Inflammatory macrophage treated with lipopolysaccharide for 4 hours (primary cell): Measurements from ENCODE around the gene ZNF778.
A peak's percentile ranks its signal among the peaks of the same experiment; 100 is the strongest.

Experiments used
- DNase-seq: peaks from one replicate; pipeline ENCODE4 v3.0.0-alpha.2; 2020

The ZNF778 gene

DNA sequence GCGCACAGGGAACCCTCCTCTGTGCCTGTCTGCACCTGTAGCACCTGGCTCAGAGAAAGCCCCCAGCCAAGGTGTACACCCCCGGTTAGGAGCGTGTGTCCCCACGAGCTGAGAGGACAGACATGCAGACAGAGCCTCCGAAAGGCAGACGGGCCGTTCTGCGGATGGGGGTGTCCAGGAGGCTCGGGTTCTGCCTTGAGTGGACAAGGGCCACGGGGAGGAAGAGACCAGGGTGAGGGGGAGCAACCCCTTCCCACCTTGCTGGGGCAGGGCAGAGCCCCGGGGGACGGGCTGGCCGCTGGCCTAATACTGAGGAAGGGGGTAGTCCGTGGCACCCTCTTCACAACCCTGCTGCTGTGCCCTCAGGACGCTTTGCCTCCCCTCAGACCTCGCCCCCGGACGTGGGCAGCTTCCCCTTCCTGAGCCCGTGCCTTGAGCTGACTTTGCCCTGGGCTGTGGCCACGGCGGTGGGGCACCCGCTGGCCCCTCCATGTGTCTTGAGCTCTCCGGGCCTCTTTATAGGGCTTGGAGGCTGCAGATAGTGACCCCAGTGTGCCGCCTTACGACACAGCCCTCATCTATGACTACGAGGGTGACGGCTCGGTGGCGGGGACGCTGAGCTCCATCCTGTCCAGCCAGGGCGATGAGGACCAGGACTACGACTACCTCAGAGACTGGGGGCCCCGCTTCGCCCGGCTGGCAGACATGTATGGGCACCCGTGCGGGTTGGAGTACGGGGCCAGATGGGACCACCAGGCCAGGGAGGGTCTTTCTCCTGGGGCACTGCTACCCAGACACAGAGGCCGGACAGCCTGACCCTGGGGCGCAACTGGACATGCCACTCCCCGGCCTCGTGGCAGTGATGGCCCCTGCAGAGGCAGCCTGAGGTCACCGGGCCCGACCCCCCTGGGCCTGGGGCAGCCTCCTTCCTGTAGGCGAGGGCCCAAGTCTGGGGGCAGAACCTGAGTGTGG, 22.9 kb upstream of the ZNF778 start:
- no peak for DNase-seq

DNA sequence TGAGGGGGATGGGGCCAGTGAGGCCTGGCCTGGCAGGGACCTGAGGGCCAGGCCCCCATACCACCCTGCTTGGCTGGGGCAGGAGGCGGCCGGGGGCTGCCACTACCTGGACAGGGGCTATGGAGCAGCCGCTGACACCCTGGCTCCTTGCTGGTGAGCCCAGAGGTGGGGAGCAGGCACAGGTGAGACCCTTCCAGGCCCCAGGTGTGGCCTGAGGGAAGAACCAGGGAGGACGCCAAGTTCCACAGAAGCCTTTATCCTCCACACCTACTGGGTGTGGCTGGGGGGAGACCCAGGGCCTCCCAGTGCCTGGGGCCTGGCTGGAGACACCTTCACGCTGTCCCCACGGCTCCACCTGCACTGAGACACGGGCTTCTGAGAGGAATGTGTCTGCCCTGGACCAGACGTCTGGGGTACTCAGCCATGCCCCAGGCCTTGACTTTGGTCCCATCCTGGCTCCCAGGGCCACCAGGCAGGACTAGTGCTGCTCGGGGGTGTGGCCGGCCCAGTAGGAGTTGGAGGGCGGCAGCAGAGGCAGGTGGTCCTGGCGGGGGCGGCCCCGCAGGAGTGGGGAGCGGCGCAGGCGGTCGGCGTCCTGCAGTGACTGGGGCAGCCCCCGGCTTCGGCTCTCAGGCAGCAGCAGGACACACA, 21.9 kb upstream of the ZNF778 start:
- no peak for DNase-seq

DNA sequence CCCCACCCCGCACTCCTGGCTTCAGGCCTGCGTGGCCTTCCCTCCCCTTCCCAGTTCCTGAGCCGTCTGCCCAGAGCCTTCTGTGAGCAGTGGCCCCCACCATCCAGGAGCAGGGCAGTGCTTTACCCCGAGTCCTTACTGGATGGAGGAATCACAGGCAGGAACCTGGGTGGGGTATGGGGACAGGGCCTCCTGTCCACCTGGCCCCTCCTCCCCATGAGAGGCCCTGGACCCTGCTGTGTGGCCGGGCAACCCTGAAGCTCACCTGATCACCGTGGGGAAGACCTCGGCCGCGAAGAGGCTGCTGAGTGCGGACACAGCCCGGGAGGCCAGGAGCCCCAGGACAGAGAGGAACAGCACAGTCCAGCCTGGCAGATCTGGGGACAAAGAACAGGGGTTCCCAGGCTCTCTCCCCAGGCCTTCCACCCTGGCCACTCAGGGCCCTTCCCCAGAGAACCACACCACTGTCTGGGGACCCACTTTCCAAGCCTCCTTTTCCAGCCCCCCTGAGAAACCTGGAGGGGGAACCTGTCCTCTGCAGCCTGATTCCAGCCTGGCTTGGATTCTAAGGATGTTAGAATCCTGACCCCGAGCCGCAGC, 20.4 kb upstream of the ZNF778 start:
- DNase-seq, result no peak

DNA sequence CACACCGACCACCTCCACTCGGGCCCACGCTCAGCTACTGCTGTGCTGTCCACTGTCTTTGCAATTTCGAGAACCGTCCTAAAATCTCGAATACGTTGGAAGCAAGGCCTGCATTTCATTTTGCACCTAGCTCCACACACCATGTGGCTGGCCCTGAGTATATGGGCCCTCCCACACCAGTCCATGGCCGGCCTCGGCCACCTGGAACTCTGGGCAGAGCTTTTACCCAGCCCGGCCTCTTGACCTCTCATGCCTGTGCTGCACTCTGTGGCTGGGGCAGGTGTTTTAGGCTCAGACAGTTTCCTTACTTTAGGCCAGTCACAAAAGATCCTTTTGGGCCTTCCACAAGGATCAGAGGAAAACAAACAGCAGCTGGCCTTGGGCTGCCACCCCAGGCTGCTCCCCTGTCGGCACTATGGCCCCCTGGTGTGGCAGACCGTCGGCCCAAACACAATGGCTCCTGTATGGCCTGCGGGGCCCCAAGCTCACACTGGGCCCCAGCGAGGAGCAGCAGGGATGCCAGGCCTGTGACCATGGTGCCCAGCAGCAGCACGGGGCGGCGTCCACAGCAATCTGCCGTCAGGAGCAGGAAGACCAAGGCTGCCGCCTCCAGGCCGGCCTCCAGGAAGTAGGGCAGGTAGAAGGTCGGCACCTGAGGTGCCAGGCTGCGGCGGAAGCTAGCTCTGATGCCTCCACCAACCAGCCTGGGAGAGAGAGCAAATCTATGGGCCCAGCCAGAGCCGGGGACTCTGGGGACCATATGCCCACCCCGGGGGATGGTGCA, 19.7 kb upstream of the ZNF778 start:
- DNase-seq, result no peak

DNA sequence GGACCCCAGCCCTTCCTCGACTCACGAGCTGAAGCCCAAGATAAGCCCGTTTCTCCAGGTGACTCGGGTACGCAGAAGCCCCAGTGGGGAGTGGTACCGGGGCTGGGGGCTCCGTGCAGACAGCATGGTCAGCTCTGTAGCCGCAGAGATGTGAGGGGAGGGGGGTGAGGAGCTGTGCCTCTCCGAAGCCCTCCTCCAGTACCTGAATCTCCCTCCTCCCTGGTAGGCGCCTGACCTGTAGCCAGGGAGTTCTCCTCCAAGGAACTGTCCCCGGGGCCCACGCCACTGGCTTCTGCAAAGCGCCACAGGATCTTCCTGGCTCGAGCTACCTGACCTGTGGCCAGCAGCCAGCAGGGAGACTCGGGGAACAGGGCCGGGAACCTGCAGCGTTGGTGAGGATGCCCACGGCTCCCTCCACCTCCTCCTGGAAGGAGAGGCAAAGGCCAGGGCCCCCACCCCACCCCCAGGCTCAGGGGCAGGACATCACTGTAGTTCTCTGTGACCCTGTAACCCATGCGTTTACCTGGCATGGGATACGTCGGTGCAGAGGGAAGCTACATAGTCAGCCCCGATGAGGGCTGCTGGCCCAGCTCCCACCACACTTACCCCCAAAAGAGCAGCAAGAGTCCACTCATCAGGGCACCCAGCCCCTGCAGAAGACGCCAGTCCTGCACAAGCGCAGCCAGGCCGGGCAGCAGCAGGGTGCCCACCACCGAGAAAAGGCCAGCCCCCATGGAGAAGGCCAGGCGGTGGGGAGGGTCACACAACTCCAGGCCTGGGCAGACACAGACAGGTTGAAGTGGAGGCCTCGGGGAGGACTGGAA, 18.9 kb upstream of the ZNF778 start:
- DNase-seq, result no peak

DNA sequence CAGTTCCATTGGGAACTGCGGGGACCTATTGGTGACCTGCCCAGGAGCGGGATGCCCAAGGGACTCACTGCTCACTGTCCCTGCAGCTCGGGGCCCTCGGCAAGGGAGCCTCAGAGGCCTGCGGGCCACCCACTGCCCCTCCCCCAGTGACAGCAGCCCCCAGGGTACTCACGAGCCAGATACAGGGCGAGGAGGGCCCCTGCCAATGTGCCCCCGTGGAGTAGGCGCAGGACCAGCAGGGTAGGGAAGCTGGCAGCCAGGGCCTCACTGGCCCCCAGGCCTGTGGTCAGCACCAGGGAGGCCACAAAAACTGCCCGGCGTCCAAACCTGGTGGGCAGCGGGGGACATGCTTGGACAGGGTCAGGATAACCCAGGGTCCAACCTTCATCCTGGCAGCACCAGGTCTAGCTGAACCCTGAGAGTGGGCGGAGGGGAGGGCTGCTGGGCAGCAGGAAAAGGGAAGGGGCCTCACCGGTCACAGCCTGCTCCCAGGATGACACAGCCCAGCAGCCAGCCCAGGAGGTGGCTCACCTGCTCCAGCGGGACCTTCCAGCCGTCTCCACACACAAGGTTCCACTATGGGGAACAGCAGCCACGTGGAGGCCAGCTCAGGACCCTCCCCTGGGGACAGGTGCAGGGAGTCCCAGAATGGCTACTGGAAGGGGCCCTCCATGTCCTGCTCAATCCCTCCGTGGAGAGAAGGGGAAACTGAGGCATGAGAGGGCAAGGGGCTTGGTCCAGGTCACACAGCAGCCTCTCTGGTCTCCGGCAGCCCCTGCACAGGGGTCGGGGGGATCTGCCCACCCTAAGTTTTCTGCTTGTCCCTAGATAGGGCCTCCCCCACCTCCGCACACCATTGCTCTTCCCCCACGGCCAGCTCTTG, 18.0 kb upstream of the ZNF778 start:
- DNase-seq, result no peak

DNA sequence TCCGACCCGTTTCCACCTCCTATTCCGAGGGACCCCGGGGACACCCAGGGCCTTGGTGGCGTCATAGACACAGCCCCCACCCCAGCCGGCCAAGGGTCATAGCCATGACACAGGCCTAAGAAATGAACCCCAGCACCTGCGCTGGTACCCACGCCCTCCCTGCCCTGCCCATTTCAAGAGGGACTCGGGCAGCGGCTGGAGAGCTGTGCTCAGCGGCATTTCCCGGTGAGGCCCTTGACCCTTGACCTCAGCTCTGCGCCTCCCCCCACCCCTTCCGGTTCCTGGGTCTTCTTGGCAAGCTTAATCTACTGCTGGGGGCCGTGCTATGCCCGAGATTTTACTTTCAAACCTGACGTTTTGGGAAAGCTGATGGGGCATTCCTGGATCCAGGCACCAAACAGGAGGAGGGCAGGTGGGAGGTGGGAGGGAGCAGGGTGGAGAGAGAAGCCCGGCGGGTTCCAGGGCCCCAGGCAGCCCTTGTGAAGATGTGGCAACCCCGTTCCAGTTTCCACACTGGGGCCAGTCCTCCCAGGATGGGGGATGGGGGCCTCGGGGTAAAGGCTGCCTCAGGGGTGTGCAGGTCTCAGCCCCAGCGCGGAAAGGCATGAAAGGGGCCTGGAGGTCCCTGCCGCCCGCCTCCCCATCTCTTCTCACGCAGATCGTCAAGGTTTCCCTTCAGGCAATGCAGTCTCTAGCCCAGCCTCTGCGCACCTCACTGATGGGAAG, 17.2 kb upstream of the ZNF778 start, which contains the start of gene SLC22A31:
Gene SLC22A31, minus strand, starts transcription at position 414 of the 726 bp plus-strand sequence. Its CDS starts 36 bp downstream, at position 378.
- DNase-seq, result no peak

DNA sequence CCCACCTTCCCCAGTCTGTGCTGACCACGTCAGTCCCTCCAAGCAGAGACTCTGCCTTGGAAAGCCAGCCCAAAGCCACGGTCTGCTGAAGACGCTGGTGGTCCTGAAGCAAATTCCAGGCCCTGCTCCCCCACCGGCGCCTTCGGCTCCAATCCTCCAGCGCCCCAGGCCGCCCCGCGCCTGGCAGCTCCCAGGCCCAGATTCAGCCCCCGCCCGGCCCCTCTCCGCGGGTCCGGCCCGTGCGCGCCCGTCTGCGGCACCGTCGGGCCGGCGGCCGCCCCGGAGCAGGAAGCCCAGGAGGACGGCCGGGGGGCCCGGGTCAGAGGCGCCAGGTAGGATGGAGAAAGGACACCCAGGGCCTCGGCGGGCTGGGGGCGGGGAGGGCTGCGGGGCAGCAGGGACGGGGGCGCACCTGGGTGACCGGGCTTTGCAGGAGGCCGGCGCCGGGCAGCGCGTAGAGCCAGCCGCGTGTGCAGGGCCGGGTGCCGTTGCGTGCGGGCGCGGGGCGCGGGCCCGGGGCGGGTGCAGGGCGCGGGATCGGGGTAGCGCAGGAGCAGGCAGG, 16.6 kb upstream of the ZNF778 start:
- DNase-seq, result no peak

DNA sequence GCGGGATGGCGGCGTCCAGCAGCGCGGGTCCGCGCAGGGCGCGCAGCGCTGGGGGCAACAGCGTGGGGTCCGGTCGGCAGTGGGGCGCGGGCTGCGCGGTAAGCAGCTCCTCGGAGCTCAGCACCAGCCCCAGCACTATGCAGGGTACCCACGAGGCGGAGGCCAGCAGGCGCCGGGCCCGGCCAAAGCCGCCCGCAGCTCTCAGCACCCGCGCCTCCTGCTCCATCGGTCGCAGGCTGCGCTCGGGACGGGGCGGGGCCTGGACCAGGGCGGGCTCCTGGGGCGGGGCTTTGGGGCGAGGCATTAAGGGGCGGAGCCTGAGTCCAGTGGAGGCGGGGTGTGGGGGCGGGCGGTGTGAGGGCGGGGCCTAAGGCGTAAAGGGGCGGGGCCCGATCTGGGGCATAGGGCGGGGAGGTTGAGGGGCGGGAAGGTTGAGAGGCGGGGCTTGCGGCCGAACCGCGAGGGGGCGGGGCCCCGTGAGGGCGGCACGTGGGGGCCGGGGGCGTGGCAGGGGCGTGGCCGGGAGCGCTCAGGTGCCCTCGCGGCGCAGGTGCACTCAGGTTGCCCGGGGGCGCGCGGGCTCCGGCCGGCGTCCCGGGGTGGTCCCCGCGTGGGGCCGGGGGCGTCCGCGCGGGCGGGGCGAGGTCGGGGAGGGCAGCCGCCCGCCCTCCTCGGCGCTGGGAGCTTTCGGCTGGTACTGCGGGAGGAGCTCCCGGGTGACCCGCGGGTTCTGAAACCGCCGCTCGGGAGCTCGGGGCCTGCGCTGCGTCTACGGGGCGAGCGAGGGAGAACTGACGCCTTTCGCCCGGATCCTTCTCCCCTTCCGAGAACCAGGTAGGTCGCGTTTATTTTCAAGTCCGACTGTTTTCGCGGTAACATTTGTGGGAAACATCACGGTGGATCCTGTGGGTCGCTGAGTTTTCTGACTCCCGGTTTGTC, 15.8 kb upstream of the ZNF778 start:
- DNase-seq, result peak; percentile 71

DNA sequence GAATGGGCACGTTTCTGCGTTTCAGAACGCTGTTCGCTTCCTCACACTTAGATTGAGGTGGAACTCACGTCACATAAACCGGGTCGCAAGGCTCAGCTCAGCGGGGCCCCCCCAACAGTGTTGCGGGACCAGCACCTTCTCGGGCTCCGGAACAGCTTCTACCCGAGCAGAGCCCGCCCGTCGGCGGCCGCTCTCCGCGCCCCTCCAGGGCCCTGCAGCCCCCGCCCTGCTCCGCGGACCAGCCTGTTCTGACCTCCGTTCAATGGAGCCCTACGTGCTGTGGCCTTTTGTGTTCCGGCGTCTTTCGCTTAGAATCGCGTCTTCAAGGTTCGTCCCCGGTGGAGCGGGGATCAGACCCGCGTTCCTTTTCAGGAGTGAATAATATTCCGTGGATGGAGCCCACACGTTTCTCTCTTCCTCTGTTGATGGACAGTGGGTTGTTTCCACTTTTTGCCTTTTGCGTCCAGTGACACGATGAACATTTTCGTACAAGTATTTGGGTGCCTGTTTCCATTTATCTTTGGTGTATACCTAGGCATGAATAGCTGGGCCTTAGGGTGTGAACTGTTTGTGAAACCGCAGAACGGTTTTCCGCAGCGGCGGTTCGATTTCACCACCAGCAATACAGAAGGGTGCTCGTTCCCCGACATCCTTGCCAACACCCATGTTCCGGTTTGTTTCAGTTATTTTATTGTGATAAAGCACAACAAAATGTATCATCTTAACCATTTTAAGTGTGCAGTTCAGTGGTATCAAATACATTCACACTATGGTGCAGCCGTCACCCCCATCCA, 14.9 kb upstream of the ZNF778 start:
- DNase-seq, result no peak

DNA sequence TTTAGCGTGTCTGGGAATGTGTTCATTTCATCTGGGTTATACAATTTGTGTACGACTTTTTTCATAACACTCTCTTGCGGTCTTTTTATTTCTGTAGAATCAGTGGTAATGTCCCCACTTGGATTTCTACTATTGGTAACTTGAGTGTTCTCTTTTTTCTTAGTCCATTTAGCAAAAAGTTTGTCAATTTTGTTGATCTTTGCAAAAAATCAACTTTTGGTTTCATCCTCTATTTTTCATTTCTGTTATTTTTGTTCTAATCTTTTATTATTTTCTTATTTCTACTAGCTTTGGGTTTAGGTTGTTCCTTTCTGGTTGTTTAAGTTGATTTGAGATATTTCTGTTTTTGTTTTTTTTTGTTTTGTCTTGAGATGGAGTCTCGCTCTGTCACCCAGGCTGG, 9.5 kb upstream of the ZNF778 start:
- DNase-seq, result no peak

DNA sequence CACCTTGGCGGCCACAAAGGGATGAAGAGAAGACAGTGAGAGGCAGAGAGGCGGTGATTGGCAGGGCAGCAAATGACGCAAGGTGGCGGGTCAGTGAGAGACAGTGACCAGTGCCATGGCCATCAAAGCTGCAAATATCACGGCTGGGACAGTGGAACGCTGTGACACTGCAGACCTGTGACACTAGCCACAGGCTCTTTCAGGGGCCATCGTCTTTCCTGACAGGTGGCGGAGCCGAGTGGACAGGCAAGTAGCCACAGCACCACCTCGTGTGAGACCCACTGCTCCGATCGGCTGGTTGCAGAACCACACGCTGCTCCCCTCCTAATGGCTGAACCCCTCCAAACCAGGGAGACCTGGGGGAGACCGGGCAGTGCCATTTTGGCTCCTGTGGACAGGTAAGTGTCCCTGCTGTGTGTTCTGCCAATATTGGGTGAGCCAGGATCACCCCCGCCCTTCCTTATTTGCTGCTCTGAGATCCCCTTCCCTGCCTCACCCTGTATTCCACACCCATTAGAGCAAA, 7.9 kb upstream of the ZNF778 start:
- no peak for DNase-seq

DNA sequence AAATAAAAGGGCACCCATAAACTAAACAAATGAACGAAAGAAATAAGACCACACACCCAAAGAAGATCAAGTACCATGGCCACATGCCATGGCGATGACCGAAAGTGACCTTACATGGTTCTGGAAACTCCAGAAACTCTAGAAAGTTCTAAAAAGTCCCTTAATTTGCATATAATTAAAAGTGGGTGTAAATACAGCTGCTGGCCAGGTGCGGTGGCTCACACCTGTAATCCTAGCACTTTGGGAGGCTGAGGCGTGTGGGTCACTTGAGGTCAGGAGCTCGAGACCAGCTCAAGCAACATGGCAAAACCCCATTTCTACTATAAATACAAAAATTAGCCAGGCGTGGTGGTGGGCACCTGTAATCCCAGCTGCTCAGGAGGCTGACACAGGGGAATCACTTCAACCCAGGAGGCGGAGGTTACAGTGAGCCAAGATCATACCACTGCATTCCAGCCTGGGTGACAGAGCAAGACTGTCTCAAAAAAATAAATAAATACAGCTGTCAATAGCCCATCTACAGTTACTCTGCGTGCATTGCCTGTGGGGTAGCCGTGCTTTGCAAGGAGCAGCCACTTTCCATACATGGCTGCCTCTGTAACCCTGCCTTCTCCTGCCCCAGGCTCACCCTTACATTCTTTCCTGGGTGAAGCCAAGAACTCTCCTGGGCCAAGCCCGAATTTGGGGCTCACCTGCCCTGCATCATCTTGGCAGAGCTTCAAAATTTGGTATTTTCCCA, 7.2 kb upstream of the ZNF778 start:
- no peak for DNase-seq

DNA sequence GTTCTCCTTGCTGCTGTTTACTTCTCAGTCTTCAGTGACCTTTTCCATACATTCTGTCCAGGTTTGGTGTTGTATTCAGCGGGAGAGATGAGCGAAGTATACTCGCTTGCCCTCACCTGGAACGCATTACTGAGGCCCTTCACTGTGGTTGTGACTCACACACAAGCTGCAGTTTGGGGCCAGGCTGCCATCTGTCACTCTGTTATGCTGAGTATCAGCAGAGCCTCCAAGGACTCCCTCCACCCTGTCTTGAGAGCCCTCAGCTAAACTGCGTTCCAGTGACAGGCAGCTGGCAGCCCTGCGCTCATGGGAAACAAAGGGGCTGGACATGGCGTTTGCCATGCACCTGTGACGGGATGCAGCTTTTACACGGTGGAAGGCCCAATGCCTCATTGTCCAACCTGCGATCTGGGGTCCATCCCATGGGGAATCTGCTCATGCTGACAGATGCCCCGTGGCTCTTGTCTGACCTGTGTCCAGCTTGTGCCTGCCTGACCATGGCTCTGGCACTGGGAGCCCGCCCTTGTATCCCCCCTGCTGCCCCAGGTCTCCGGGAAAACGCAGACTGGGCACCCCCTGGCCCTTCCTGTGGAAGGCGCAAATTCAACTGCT, 6.5 kb upstream of the ZNF778 start:
- no peak for DNase-seq

DNA sequence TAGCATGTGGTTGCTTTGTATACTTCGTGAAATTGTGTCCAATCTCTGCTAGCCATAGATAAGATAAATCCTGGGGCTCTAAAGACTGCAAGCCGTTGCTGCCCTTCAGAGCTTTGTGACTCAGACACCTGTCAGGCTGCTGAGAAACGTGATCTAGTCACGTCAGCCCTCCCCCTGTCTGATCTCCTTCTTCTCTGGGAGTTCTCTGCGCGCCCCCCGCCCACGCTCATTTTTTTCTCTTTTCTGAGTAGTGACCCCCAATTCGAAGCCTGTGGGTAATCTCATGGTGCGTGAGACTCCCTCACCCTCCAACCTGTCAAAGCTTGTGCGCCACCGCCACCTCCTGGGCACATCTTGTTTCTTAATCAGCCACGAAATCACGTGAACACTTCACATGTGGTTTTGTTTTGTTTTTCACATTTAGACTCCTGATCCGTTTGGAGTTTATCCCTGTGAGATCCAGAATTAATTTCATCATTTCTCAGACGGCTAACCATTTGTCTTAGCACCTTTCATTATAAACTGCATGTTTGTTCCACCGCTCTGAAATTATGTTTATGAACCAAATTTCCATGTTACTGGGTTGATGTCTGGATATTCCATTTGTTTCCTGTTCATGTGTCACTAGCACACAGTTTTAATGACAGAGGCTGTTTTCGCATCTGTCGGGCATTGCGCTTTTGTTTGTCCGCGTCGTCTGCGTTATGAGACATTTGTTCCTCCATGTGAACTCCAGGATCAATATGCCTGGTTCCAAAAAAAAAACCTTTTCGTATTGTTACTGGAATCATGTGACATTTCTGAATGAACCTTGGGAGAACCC, 977 bp upstream of the ZNF778 start:
- DNase-seq, result peak; percentile 78

DNA sequence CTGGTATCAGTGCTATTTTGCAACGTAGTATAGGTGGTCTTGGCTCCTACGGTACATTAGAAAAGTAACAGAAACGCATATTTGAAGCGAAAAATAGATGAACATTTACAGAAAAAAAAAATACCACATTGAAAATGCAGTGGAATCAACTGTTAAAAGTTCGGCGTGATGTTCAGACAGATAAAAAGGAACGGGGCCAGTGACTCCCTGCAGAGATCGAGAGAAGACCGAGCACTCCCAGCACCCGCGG, 440 bp upstream of the ZNF778 start:
- no peak for DNase-seq
